Aorta (tissue), 5 donors: ENCODE results near the gene SHISA3. TPM values are rescaled to one million over a fixed set of nuclear protein-coding genes. Genes with fewer than 3 reads are reported as not detected.

Source experiments
- ATAC-seq: fragments of 200-7000 bp; cut with Tn5 transposase; one replicate; pipeline ENCODE4 v1.9.1; 2022; ENCODE audit warnings: moderate library complexity; ENCODE audit not compliant: low FRiP score
- DNase-seq, 2 donors: peaks; one replicate each; pipeline ENCODE4 v3.0.0-alpha.2; 2020
- H3K27ac ChIP-seq, 2 donors: one replicate each; pipeline ENCODE4 v1.5.1; 2013; ENCODE audit warnings: low read length in 2 of 2, mild to moderate bottlenecking in 2 of 2, moderate library complexity in 2 of 2, control low read depth in 1 of 2, inconsistent platforms in 1 of 2, low read depth in 1 of 2
- H3K27me3 ChIP-seq, 2 donors: one replicate each; pipeline ENCODE4 v1.6.1; 2013; ENCODE audit warnings: control low read depth in 1 of 2, low read length in 1 of 2, mild to moderate bottlenecking in 1 of 2, moderate library complexity in 1 of 2; ENCODE audit not compliant: insufficient read depth in 2 of 2, control insufficient read depth in 1 of 2
- H3K36me3 ChIP-seq, 2 donors: one replicate each; pipeline ENCODE4 v1.6.1; 2013; ENCODE audit warnings: control low read depth in 1 of 2, low read length in 1 of 2, mild to moderate bottlenecking in 1 of 2; ENCODE audit not compliant: insufficient read depth in 2 of 2, control insufficient read depth in 1 of 2
- H3K4me1 ChIP-seq, 2 donors: one replicate each; pipeline ENCODE4 v1.6.1; 2013; ENCODE audit warnings: low read length in 2 of 2, control low read depth in 1 of 2, mild to moderate bottlenecking in 1 of 2, moderate library complexity in 1 of 2; ENCODE audit not compliant: insufficient read depth in 2 of 2, control insufficient read depth in 1 of 2
- H3K4me3 ChIP-seq, 2 donors: one replicate each; pipeline ENCODE4 v1.5.1; 2013; ENCODE audit warnings: low read length in 2 of 2, control low read depth in 1 of 2, mild to moderate bottlenecking in 1 of 2
- H3K9me3 ChIP-seq: one replicate; pipeline ENCODE4 v1.6.1; 2013; ENCODE audit warnings: mild to moderate bottlenecking, low read length; ENCODE audit not compliant: control insufficient read depth
- WGBS, 2 donors: extraction: QIAGEN DNeasy Blood & Tissue Kit; methylation state at CpG; one replicate each; pipeline ENCODE4 v1.1.7; 2013; 5-methylcytosine and 5-hydroxymethylcytosine counted together
- intact Hi-C, 2 donors: fragments of 100-400 bp; cut with DNase I; formaldehyde crosslinking; loops; one replicate each; pipeline versions ENCODE4 v1.14.2 to v1.15.0; 2022
- polyA plus RNA-seq, 2 donors: library from polyadenylated mRNA; stranded (reverse); fragments of 200-250 nt; gene quantifications; one replicate each; pipeline ENCODE4 v1.2.3, GENCODE V29; 2013
- total RNA-seq, 2 donors: library from RNA; stranded (reverse); fragmentation: NEBNext Ultra II Directional; extraction: Animal tissue kit (Norgen Biotek cat#: 25700); gene quantifications; one replicate each; pipeline ENCODE4 v1.2.1, GENCODE V29; 2021
- donor health status: healthy with polysubstance abuse.
- donor health status: Bipolar disorder and iron deficiency.
- donor health status: DM: no; HTN: no; CAD: no.
- donor health status: DM: no; HTN: no; CAD: no.
- donor health status: DM: yes; HTN: yes; CAD: no.

Gene SHISA3
- total and polyA plus RNA-seq, 4 donors, result 2.1 to 5.5 (median 3.5) TPM

- H3K4me3 ChIP-seq, result no peak overlapping the region
- H3K9me3 ChIP-seq, result no peaks in the 10 kb centered on the region
- H3K27me3 ChIP-seq, result no peaks in the 10 kb centered on the region
- intact Hi-C loops, result no loop called here
- no peaks in the 10 kb centered on the region for H3K36me3 ChIP-seq
- no peak overlapping the region for H3K27ac ChIP-seq
- 88 to 91% methylated on average over 4 of the region's 4 CpGs for WGBS, 2 donors
- H3K4me1 ChIP-seq, result no peaks in the 10 kb centered on the region
- ATAC-seq, result no peak
- no peak for DNase-seq
Observed at GRCh38 chr4:42377497-42377896, 19.8 kb upstream of the SHISA3 start.

- no peaks in the 10 kb centered on the region for H3K4me1 ChIP-seq
- H3K9me3 ChIP-seq, result no peaks in the 10 kb centered on the region
- H3K27ac ChIP-seq, result no peak overlapping the region
- no peaks in the 10 kb centered on the region for H3K36me3 ChIP-seq
- no peak for ATAC-seq
- 96 to 97% methylated on average over 2 of the region's 2 CpGs for WGBS, 2 donors
- intact Hi-C loops, result no loop called here
- H3K4me3 ChIP-seq, result no peak overlapping the region
- no peaks in the 10 kb centered on the region for H3K27me3 ChIP-seq
- DNase-seq, result no peak
Observed at GRCh38 chr4:42381666-42382065, 15.6 kb upstream of the SHISA3 start.

- Histone ChIP-seq H3K4me1 (no peaks in the 10 kb centered on the region), H3K4me3 (no peak overlapping the region), H3K36me3 (no peaks in the 10 kb centered on the region), H3K27me3 (no peaks in the 10 kb centered on the region), H3K27ac (no peak overlapping the region), H3K9me3 (no peaks in the 10 kb centered on the region)
- WGBS, 2 donors, result 100% methylated on average over 1 of the region's 1 CpG
- intact Hi-C loops, result no loop called here
- DNase-seq (no peak), ATAC-seq (no peak)
Observed at GRCh38 chr4:42385516-42385915, 11.8 kb upstream of the SHISA3 start.

- ATAC-seq (no peak), DNase-seq (no peak)
- Histone ChIP-seq H3K27me3 (no peaks in the 10 kb centered on the region), H3K9me3 (no peaks in the 10 kb centered on the region), H3K27ac (no peak overlapping the region), H3K4me1 (no peaks in the 10 kb centered on the region), H3K4me3 (no peak overlapping the region), H3K36me3 (no peaks in the 10 kb centered on the region)
- WGBS, 2 donors, result 52 to 60% methylated on average over 10 of the region's 10 CpGs
- intact Hi-C loops, result no loop called here
Observed at GRCh38 chr4:42390622-42391354, 6.5 kb upstream of the SHISA3 start.

GRCh38 chr4:42391355-42391664 is 6.0 kb upstream of the SHISA3 start:
- H3K27ac ChIP-seq, result no peak overlapping the region
- ATAC-seq, result no peak
- WGBS, 2 donors, result 85 to 92% methylated on average over 2 of the region's 2 CpGs
- no peaks in the 10 kb centered on the region for H3K36me3 ChIP-seq
- H3K4me3 ChIP-seq, result no peak overlapping the region
- DNase-seq, result no peak
- no peaks in the 10 kb centered on the region for H3K4me1 ChIP-seq
- intact Hi-C loops, result no loop called here
- H3K9me3 ChIP-seq, result no peaks in the 10 kb centered on the region
- no peaks in the 10 kb centered on the region for H3K27me3 ChIP-seq

GRCh38 chr4:42391981-42392380 is 5.3 kb upstream of the SHISA3 start:
- Histone ChIP-seq H3K4me1 (no peaks in the 10 kb centered on the region), H3K27ac (no peak overlapping the region), H3K9me3 (no peaks in the 10 kb centered on the region), H3K27me3 (no peaks in the 10 kb centered on the region), H3K4me3 (no peak overlapping the region), H3K36me3 (no peaks in the 10 kb centered on the region)
- intact Hi-C loops, result no loop called here
- WGBS, 2 donors, result 57 to 58% methylated on average over 5 of the region's 5 CpGs
- no peak for ATAC-seq
- DNase-seq, result no peak

- H3K36me3 ChIP-seq, result no peaks in the 10 kb centered on the region
- H3K27me3 ChIP-seq, result no peaks in the 10 kb centered on the region
- 81 to 87% methylated on average over 4 of the region's 4 CpGs for WGBS, 2 donors
- no peak overlapping the region for H3K4me3 ChIP-seq
- intact Hi-C loops, result no loop called here
- DNase-seq, result no peak
- H3K27ac ChIP-seq, result no peak overlapping the region
- no peak for ATAC-seq
- no peaks in the 10 kb centered on the region for H3K4me1 ChIP-seq
- H3K9me3 ChIP-seq, result no peaks in the 10 kb centered on the region
Observed at GRCh38 chr4:42392436-42392835, 4.9 kb upstream of the SHISA3 start.

GRCh38 chr4:42395595-42395994 is 1.7 kb upstream of the SHISA3 start:
- 95 to 100% methylated on average over 1 of the region's 1 CpG for WGBS, 2 donors
- Histone ChIP-seq H3K4me3 (no peak overlapping the region), H3K36me3 (no peaks in the 10 kb centered on the region), H3K27ac (no peak overlapping the region), H3K9me3 (no peaks in the 10 kb centered on the region), H3K4me1 (no peaks in the 10 kb centered on the region), H3K27me3 (no peaks in the 10 kb centered on the region)
- DNase-seq (no peak), ATAC-seq (no peak)
- intact Hi-C loops, result no loop called here

- Histone ChIP-seq H3K27me3 (peaks cover 0 to 3% of the 10 kb centered on the region in 2 donors), H3K27ac (no peak overlapping the region), H3K4me1 (no peaks in the 10 kb centered on the region), H3K9me3 (no peaks in the 10 kb centered on the region), H3K36me3 (no peaks in the 10 kb centered on the region), H3K4me3 (no peak overlapping the region)
- WGBS, 2 donors, result 45 to 55% methylated on average over 17 of the region's 17 CpGs
- no peak for DNase-seq
- intact Hi-C loops, result no loop called here
- ATAC-seq, result no peak
Observed at GRCh38 chr4:42396361-42396751, 932 bp upstream of the SHISA3 start.
